Stimulated activated CD4-positive, alpha-beta T cell treated with anti-CD3 and anti-CD28 coated beads, Interleukin-4, amount 100 ng/mL, for 4 hours (primary cell): Measurements from ENCODE around the gene RAB1B.
A peak's percentile ranks its signal among the peaks of the same experiment; 100 is the strongest.

Experiments used
- DNase-seq, 2 experiments: peaks; one replicate each; pipeline ENCODE4 v3.0.0-alpha.2; 2020

Gene RAB1B

DNA sequence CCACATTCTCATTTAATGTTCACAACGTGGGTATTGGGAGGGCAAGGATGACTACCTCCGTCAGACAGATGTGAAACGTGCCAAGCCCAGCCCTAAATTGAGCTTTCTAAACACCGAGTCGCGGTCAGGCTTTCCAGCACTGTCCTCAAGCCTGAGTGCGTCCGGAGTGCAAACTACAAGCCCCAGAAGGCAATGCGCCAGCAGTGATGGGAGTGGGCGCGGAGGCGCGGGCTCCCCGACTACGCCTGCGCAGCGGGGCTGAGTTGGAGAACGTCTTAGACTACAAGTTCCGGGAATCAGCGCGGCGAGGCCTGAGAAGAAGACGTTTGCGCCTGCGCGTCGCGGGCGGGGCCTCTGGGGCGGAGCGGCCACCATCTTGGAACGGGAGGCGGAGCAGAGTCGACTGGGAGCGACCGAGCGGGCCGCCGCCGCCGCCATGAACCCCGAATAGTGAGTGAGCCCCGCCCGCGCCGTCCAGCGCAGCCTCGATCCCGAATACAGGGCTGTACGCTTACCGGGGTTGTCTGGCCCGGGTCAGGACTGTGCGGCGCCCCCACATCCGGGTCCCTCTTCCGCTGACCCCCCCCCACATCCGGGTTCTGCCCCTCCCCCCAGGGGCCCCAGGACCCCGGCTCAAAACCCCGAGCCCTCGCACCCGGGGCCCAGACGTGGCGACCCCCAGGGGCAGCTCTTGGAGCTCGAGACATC lies at the start of gene RAB1B:
RAB1B (plus strand) TSS at position 396 of the 708 bp plus-strand sequence; CDS start at position 437, 41 bp downstream.
- peak; percentile 99 to 100 for DNase-seq

DNA sequence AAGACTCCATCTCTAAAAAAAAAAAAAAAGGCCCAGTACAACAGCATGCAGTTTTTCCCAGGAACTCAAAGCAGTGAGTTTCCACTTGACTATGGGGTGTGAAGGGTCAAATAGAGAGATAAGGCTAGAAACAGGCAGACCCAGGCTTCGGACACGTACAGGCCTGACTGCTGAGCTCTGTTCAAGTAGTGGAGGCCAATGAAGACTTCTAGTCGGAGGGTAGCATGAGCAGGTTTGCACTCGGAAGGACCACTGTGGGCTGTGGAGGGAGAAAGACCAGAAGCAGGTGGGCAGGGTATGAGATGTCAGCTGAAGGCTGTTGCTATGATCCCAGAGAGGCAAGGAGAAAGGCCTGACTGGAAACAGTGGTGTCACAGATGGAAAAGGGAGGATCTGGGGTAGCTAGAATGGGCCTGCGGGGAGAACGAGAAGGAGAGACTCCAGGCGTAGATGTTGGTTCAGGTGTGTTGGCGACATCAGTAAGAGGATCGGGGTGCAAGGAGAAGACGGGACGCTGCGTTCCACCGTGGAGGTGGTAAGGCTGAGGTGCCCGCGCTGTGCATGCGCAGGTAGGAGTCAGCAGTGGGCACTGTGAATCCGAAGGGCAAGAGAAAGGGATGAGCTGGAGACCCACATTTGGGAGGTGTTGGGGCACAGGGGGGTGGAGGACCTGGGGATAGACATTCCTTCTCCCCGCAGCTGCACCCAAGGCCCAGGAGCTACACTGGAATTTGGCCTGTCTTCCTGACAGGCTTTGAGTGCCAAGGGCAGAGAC lies 49.4 kb upstream of the RAB1B start:
- DNase-seq = no peak

DNA sequence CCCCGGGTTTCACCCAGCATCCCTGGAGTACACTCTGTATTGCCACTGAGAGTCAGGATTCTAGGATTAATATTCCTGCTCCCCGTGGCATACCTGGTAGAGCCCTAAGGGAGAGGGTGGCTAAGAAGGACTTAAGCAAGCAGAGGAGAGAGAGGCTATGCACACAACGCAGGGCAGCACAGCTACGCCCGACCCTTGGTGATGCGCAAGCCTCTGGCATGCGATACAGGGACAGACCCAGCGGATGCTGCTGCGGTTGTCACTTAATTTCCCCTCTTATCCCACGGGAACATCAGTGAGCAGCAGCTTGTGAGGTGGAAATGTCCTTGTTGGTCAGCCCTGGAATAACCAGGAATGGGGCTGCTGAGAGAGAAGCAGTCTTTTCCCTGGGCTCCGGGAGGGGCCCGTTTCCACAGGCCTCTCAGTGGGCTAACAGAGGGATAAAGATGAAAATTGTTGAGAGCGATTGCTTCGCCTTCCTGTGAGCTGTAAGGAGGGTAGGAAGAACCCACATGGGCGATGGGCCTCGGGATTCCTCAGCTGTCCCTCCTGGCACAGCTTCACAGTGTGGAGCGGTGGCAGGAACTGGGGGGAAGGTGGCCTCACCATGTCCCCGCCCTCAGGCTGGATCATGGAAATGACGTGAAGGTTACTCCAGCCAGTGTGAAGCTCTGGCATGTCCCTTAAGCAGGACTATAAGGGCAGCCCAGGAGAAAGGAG lies 48.4 kb upstream of the RAB1B start:
- DNase-seq = no peak

DNA sequence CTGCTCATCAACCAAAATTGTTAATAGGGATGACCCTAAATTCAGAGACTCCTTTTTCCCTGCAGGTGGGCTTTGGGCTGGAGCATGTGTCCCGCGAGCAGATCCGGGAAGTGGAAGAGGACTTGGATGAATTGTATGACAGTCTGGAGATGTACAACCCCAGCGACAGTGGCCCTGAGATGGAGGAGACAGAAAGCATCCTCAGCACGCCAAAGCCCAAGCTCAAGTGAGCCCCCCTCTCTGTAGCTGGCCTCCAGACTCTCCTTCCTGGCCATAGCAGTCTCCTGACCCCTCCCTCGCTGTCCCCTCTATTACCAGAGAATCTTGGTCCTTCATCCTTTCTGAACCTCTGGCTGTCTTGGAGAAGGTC lies 47.9 kb upstream of the RAB1B start:
- DNase-seq = no peak

- no peak for DNase-seq
These were observed 47.4 kb upstream of the RAB1B start for GRCh38 chr11:66221012-66221411.

GRCh38 chr11:66221726-66222236 lies 46.7 kb upstream of the RAB1B start:
- no peak for DNase-seq

DNA sequence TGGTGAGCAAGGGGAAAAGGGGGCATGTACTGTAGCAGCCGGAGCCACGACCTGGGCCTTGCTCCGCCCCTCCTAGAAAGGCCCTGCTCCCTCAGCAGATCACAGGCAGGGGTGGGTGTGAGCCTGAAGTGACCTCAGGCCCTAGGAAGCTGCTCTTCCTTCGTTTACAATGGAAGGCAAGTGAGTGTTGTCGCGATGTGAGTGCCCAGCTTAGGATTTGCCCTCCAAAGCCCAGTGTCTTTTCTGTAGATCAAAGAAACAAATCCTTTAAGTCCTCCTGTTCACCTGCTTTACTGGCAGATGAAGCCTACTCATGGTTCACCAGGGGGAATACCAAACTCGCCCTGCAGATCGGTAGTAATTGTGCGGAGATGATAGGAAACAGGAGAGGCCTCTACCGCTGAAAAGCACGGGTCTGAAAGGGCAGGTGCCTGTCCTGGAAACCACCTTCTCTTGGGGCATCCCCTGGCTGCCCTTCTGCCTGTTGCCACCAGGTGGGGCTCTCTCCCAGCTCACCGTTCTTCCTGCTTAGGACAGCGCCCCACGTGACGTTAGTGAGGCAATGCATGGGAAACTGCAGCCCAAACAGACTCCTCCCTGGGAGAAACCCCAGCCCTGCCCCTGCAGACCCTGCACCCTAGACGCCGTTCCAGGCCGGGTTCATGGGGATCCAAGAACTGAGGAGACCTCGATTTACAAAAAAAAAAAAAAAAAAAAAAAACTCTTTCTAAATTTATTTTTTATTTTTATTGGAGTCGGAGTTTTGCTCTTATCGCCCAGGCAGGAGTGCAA lies 45.9 kb upstream of the RAB1B start:
- peak; percentile 85 to 91 for DNase-seq

DNA sequence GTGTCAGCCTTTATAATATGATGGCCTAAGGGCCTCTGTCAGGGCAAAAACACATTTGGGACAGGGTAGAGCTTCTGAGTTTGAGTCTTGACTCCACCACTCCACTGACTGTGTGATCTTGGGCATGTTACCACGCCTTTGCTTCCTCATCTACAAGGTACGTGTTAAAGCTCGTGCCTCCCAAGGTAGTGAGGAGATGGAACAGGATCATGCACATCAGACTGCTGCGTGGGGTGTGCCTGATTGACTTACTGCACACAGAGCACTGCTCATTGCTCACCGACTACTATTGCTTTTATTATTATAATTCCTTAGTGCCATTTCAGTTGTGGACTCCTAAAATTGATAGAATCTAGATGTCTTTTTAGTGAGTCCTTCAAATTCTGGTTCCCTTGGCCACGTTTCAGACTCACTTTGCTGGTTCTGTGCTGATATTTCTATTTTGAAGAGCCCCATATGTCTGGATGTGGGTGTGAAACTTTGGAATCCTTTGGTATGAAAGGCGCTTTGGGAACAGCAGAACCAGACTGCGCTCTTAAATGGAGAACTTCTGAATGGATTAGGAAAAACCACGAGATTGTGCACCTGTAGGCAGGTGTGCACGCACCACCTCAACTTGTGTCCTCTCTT lies 44.1 kb upstream of the RAB1B start:
- DNase-seq = no peak

- DNase-seq = no peak
These were observed 43.4 kb upstream of the RAB1B start for GRCh38 chr11:66225066-66225465.

DNA sequence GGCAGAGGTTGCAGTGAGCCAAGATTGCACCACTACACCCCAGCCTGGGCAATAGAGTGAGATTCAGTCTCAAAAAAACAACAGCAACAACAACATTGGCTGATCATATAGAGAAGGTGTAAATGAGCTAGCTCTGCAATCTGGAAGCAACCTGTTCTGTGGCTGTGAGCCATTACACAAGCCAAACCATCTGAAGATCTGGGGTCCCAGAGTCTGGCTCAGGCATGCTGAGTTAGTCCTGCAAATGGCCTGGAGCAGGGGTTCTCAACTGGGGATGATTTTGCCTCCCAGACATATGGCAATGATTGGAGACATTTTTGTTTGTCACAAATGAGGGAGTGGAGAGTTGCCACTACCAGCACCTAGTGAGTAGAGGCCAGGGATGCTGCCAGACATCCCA lies 42.3 kb upstream of the RAB1B start:
- DNase-seq = no peak

GRCh38 chr11:66227700-66228099 lies 40.7 kb upstream of the RAB1B start:
- no peak for DNase-seq

- no peak for DNase-seq
These were observed 39.9 kb upstream of the RAB1B start for GRCh38 chr11:66228521-66228920.

DNA sequence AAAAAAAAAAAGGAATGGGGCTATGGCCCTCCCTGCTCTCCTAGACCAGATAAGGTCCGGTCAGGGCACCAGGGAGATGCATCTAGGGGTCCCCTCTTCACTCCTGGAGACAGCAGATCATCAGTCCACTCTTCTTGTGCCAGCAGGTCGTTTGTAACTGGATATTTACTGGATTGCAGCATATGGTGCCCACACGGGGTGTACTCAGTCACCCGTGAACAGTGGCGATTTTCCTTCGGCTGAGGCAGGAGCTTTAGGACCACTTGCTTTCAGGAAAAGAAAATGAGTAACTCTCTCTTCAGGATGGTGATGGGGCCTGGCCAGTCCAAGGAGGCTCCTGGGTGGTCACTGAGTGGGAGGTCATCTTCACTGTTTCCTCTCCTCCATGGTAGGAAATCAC lies 38.3 kb upstream of the RAB1B start:
- no peak for DNase-seq

DNA sequence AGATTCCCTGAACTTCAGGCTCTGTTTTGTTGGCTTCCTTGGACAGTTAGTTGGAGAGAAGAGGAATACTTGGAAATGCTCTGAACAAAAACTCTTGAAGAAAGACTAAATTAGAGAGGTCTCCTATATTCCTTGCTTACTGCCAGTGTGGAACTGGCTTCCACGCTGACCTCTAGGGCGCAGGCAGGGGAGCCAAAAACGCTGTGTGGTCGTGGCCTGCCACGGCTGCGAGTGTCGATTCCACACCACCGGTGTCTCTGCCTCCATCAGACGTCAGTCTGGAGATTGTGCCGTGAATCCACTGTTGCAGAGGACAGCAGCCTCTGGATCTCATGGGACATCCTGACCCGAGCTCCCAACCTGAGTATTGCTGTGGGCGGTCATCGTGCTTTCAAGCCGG lies 37.5 kb upstream of the RAB1B start:
- DNase-seq = no peak

GRCh38 chr11:66231561-66231960 lies 36.9 kb upstream of the RAB1B start:
- DNase-seq = no peak

DNA sequence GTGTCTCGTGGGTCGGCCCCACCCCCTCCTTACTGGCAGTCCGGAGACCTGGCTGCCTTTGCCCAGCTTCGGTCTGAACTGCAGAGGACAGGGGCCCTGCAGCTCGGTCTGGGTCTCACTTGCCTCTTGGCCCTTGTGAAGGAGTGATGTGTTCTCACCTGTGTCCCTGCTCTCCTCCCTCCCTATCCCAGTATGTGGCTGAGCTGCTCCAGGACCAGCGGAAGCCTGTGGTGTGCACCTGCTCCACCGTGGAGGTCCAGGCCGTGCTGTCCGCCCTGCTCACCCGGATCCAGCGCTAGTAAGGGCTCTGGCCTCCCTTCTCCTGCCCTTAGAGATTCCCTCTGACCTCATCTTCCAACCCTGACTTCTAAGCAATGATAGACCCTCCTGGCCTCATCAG lies 35.7 kb upstream of the RAB1B start:
- DNase-seq = no peak

GRCh38 chr11:66233301-66233700 lies 35.1 kb upstream of the RAB1B start:
- DNase-seq = no peak

GRCh38 chr11:66235141-66235540 lies 33.3 kb upstream of the RAB1B start:
- no peak for DNase-seq

GRCh38 chr11:66237867-66238266 lies 30.6 kb upstream of the RAB1B start:
- no peak for DNase-seq

- DNase-seq = no peak
These were observed 29.5 kb upstream of the RAB1B start for GRCh38 chr11:66238786-66239413.

DNA sequence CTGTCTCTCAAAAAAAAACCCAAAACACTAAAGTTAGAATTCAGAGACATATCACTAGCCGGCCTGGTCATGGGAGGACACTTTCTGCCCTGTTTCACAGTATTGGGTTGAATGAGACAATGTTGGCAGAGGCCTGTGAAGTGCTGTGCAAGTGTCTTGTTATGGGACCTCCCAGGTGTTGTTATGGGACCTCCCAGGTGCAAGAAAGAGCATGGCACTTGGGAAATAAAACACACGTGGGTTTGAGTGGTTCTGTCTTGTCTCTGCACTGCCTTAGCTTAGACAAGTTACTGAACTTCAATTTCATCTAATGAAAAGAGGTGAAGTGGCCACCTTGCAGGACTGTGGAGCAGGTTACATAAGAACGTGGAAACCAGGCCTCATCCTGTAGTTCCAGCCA lies 28.9 kb upstream of the RAB1B start:
- DNase-seq = no peak
